HepG2 (cell line): ENCODE results near the gene FHIT. TPM values are rescaled to one million over a fixed set of nuclear protein-coding genes. Genes with fewer than 3 reads are reported as not detected.

Source experiments
- ATAC-seq: fragments of 200-7000 bp; cut with Tn5 transposase; 3 replicates; pipeline ENCODE4 v1.9.1; 2020; ENCODE audit warnings: mild to moderate bottlenecking, moderate library complexity
- BruUV-seq: library from RNA; stranded (reverse); fragments of 400-500 nt; replicated peaks from 2 replicates; lab custom pipeline; 2021; lab: Mats Ljungman, UMichigan
- CTCF ChIA-PET: fragments of 300-600 bp; formaldehyde crosslinking; extraction: SDS; loops from one replicate; lab custom pipeline; 2021; ENCODE audit warnings: low total read pairs, inconsistent platforms, low intra/inter-chr PET ratio; lab: Yijun Ruan, JAX
- POLR2A ChIA-PET: fragments of 350-600 bp; sonication (Branson Sonifier 250); formaldehyde crosslinking; loops from one replicate; lab custom pipeline; 2020; ENCODE audit warnings: antibody characterized with exemption, inconsistent platforms; lab: Yijun Ruan, JAX
- DNase-seq: peaks from one replicate; pipeline ENCODE4 v3.0.0-alpha.2; 2015; ENCODE audit warnings: low spot score
- FAIRE-seq: peaks from 3 replicates; lab custom pipeline; 2011; peaks lifted over from hg19 to GRCh38; lab: Jason Lieb, UNC
- H2AFZ ChIP-seq: one replicate; pipeline ENCODE4 v1.6.1; 2011; ENCODE audit warnings: low read length, inconsistent platforms
- H3K27ac ChIP-seq: fragments of 300-600 bp; 3 replicates; pipeline ENCODE4 v1.8.0; 2011; ENCODE audit warnings: mixed run types, mild to moderate bottlenecking, mixed read lengths, low read length, inconsistent platforms; ENCODE audit not compliant: insufficient read depth; ENCODE audit errors: extremely low read length
- H3K27me3 ChIP-seq, 2 experiments: fragments of 200-600 bp in 1 of 2; 2 replicates in 1 of 2; 3 replicates in 1 of 2; pipeline versions ENCODE4 v1.6.0 to v1.8.0; 2011; ENCODE audit warnings: low read length in 2 of 2, mild to moderate bottlenecking in 2 of 2, moderate library complexity in 2 of 2, inconsistent platforms in 1 of 2; ENCODE audit not compliant: insufficient read depth in 2 of 2, control insufficient read depth in 1 of 2
- H3K36me3 ChIP-seq, 2 experiments: fragments of 200-600 bp in 1 of 2; replicated peaks in 1 of 2; 2 replicates in 1 of 2; 3 replicates in 1 of 2; pipeline versions ENCODE4 v1.5.1 to v1.8.0; 2011; ENCODE audit warnings: low read length in 2 of 2, inconsistent platforms in 1 of 2; ENCODE audit not compliant: insufficient read depth in 2 of 2, control insufficient read depth in 1 of 2
- H3K4me1 ChIP-seq: 2 replicates; pipeline ENCODE4 v1.5.1; 2012; ENCODE audit warnings: low read length, inconsistent platforms; ENCODE audit not compliant: insufficient read depth
- H3K4me2 ChIP-seq: 2 replicates; pipeline ENCODE4 v1.6.0; 2011; ENCODE audit warnings: low read depth, low read length, inconsistent platforms
- H3K4me3 ChIP-seq, 3 experiments: fragments of 200-600 bp in 1 of 3; sonication (generic), shearing (Covaris generic) in 1 of 3; replicated peaks in 1 of 3; 2 replicates each; pipeline ENCODE4 v1.5.1; 2011 to 2016; ENCODE audit warnings: low read length in 3 of 3, inconsistent platforms in 2 of 3, low read depth in 2 of 3, mild to moderate bottlenecking in 2 of 3, control low read depth in 1 of 3, mixed read lengths in 1 of 3; ENCODE audit not compliant: insufficient read depth in 1 of 3
- H3K79me2 ChIP-seq: one replicate; pipeline ENCODE4 v1.6.1; 2011; ENCODE audit warnings: low read length, inconsistent platforms; ENCODE audit not compliant: insufficient read depth
- H3K9ac ChIP-seq: 2 replicates; pipeline ENCODE4 v1.6.0; 2011; ENCODE audit warnings: mild to moderate bottlenecking, low read depth, low read length, inconsistent platforms; ENCODE audit not compliant: insufficient read depth
- H3K9me3 ChIP-seq: 2 replicates; pipeline ENCODE4 v1.5.1; 2012; ENCODE audit warnings: mild to moderate bottlenecking, low read length
- H4K20me1 ChIP-seq: 2 replicates; pipeline ENCODE4 v1.6.0; 2011; ENCODE audit warnings: inconsistent platforms, mild to moderate bottlenecking, low read length, moderate library complexity; ENCODE audit not compliant: insufficient read depth
- AHR ChIP-seq: IDR thresholded peaks from 2 replicates; pipeline ENCODE4 v1.6.1; 2018; ENCODE audit warnings: missing genetic modification reagents, missing compliant biosample characterization
- AKAP8 ChIP-seq: sonication (generic); formaldehyde crosslinking; IDR thresholded peaks from 2 replicates; pipeline ENCODE4 v1.5.1; 2020; ENCODE audit warnings: mild to moderate bottlenecking, missing genetic modification reagents
- CC2D1A ChIP-seq: sonication (generic); formaldehyde crosslinking; IDR thresholded peaks from 2 replicates; pipeline ENCODE4 v1.8.1; 2023; ENCODE audit warnings: mild to moderate bottlenecking, missing genetic modification reagents
- FOXA1 ChIP-seq, 2 experiments: fragments of 450-650 bp in 1 of 2; sonication (generic) in 1 of 2; formaldehyde crosslinking in 1 of 2; IDR thresholded peaks; 2 replicates each; pipeline versions ENCODE4 v1.4.0 to v1.6.1; 2016 to 2020; ENCODE audit warnings: missing genetic modification reagents in 1 of 2
- IRX3 ChIP-seq: sonication (generic); formaldehyde crosslinking; IDR thresholded peaks from 2 replicates; pipeline ENCODE4 v1.8.1; 2023; ENCODE audit warnings: mild to moderate bottlenecking, low read depth, missing genetic modification reagents, borderline replicate concordance
- KLF13 ChIP-seq: sonication (generic); formaldehyde crosslinking; IDR thresholded peaks from 2 replicates; pipeline ENCODE4 v1.4.0; 2020; ENCODE audit warnings: mild to moderate bottlenecking, missing genetic modification reagents
- MLLT10 ChIP-seq: sonication (generic); formaldehyde crosslinking; IDR thresholded peaks from 2 replicates; pipeline ENCODE4 v1.4.0; 2020; ENCODE audit warnings: missing genetic modification reagents
- PHF21A ChIP-seq: sonication (generic); formaldehyde crosslinking; IDR thresholded peaks from 2 replicates; pipeline ENCODE4 v1.5.0; 2020; ENCODE audit warnings: mild to moderate bottlenecking, missing genetic modification reagents
- ZC3H13 ChIP-seq: sonication (generic); formaldehyde crosslinking; IDR thresholded peaks from 2 replicates; pipeline ENCODE4 v1.8.1; 2023; ENCODE audit warnings: mild to moderate bottlenecking, missing genetic modification reagents, moderate library complexity
- ZNF768 ChIP-seq: sonication (generic); formaldehyde crosslinking; IDR thresholded peaks from 2 replicates; pipeline ENCODE4 v1.4.0; 2020; ENCODE audit warnings: missing genetic modification reagents
- WGBS: methylation state at CpG from one replicate; pipeline ENCODE4 v1.1.6; 2017; ENCODE audit warnings: low lambda C conversion rate; 5-methylcytosine and 5-hydroxymethylcytosine counted together
- in situ Hi-C: cut with HindIII; loops from 2 replicates; pipeline ENCODE4 v1.10.0; 2017; ENCODE audit warnings: low pct_unique_long_range_greater_than_20kb; ENCODE audit not compliant: extremely low pct_ligation_motif_present
- intact Hi-C: fragments of 100-400 bp; cut with micrococcal nuclease; formaldehyde crosslinking; loops from one replicate; pipeline ENCODE4 v1.10.0; 2022; ENCODE audit not compliant: unreplicated experiment
- polyA plus RNA-seq, 8 experiments: library from polyadenylated mRNA; depleted of rRNA in 3 of 8; stranded (reverse) in 7 of 8; unstranded in 1 of 8; fragments of >200 nt; fragmentation: Illumina TruSeq in 4 of 8; extraction: Trizol in 4 of 8; gene quantifications; 2 replicates each; pipeline versions ENCODE4 v1.2.1 to v1.2.3, GENCODE V29; 2011 to 2016; ENCODE audit warnings: low read depth in 4 of 8, missing spikeins in 1 of 8, mixed read lengths in 1 of 8; ENCODE audit not compliant: insufficient read depth in 1 of 8
- total RNA-seq, 5 experiments: library from RNA; depleted of rRNA; stranded (reverse); fragments of >200 nt; fragmentation: Illumina TruSeq; extraction: Trizol; gene quantifications; 2 replicates each; pipeline ENCODE4 v1.2.3, GENCODE V29; 2016; ENCODE audit warnings: low read depth in 1 of 5
- TF ChIP-seq, protein P1 (sequence below): sonication (generic); formaldehyde crosslinking; IDR thresholded peaks from 2 replicates; pipeline ENCODE4 v1.4.0; 2020; ENCODE audit warnings: mild to moderate bottlenecking, missing genetic modification reagents
- TF ChIP-seq, protein P2 (sequence below): sonication (generic); formaldehyde crosslinking; IDR thresholded peaks from 2 replicates; pipeline ENCODE4 v1.4.0; 2020; ENCODE audit warnings: mild to moderate bottlenecking, missing genetic modification reagents
- TF ChIP-seq, protein P3 (sequence below): sonication (generic); formaldehyde crosslinking; IDR thresholded peaks from 2 replicates; pipeline ENCODE4 v1.5.1; 2020; ENCODE audit warnings: missing genetic modification reagents, mild to moderate bottlenecking, borderline replicate concordance
- TF ChIP-seq, protein P4 (sequence below): sonication (generic); formaldehyde crosslinking; IDR thresholded peaks from 2 replicates; pipeline ENCODE4 v1.5.0; 2020; ENCODE audit warnings: missing genetic modification reagents

Gene FHIT
- total and polyA plus RNA-seq, 2 of the 13 experiments (the other 11 are each of a cell fraction or from before 2014, with no cell fraction given): 4.0 to 4.6 TPM

DNA sequence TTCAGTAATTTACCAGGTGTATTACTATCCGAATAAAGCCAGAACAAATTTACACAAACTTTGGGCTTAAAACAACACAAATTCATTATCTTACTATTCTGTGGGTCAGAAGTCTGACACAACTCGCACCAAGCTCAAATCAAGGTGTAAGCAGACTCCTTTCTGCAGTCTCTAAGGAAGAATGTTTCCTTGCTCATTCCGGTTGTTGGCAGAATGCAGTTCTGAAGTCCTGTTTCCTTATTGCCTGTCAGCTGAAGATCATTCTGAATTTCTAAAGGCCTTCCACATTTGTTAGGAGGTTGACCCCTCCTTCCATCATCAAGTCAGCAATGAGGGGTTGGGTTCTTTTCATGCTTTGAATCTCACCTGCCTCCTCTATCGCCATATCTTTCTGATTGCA lies 183.2 kb downstream of the FHIT start:
- POLR2A ChIA-PET: no interaction called here
- intact Hi-C loops: no loop called here
- WGBS: 84% methylated on average over 4 of the region's 4 CpGs

DNA sequence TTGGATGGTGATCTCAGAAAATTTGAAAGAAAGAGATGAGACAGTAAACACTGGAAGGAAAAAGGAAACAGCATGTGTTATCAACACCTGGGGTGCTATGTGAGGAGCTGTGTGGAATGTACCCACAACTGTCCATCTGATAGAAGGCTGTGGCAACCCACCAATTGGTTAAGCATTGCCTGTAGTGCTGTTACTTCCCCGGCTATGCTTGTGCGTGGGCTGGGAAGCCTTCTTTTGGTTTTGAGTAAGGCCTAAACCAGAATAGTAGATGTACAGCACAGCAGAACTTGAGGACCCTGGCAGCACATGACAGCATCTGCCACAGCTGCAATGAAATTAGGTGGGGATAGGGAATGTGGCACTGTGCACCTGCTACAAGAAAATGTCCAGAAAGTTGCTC lies 184.5 kb downstream of the FHIT start:
- no TSS peak for BruUV-seq
- Histone ChIP-seq H3K9ac (no peak overlapping the region), H4K20me1 (no peaks in the 10 kb centered on the region), H3K4me2 (no peak overlapping the region), H3K27ac (no peak overlapping the region), H3K9me3 (no peaks in the 10 kb centered on the region), H3K79me2 (no peaks in the 10 kb centered on the region), H2AFZ (no peak overlapping the region), H3K4me1 (no peaks in the 10 kb centered on the region), H3K27me3 (no peaks in the 10 kb centered on the region), H3K4me3 (no peak overlapping the region), H3K36me3 (no peaks in the 10 kb centered on the region)
- ChIA-PET POLR2A (no interaction called here), CTCF (no interaction called here)
- no peak for FAIRE-seq
- DNase-seq: no peak
- no peak for ATAC-seq
- in situ Hi-C loops (no loop called here), intact Hi-C loops (no loop called here)
- 80% methylated on average over 2 of the region's 2 CpGs for WGBS
- TF ChIP-seq, protein P1, sequence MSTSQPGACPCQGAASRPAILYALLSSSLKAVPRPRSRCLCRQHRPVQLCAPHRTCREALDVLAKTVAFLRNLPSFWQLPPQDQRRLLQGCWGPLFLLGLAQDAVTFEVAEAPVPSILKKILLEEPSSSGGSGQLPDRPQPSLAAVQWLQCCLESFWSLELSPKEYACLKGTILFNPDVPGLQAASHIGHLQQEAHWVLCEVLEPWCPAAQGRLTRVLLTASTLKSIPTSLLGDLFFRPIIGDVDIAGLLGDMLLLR (CRISPR knock-in tag): no peak
- TF ChIP-seq MLLT10 (CRISPR knock-in tag) (no peak), PHF21A (CRISPR knock-in tag) (no peak), ZNF768 (CRISPR knock-in tag) (no peak), AKAP8 (CRISPR knock-in tag) (no peak), ZC3H13 (CRISPR knock-in tag) (no peak), KLF13 (CRISPR knock-in tag) (no peak)
- TF ChIP-seq, protein P2, sequence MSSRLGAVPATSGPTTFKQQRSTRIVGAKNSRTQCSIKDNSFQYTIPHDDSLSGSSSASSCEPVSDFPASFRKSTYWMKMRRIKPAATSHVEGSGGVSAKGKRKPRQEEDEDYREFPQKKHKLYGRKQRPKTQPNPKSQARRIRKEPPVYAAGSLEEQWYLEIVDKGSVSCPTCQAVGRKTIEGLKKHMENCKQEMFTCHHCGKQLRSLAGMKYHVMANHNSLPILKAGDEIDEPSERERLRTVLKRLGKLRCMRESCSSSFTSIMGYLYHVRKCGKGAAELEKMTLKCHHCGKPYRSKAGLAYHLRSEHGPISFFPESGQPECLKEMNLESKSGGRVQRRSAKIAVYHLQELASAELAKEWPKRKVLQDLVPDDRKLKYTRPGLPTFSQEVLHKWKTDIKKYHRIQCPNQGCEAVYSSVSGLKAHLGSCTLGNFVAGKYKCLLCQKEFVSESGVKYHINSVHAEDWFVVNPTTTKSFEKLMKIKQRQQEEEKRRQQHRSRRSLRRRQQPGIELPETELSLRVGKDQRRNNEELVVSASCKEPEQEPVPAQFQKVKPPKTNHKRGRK (CRISPR knock-in tag): no peak
- TF ChIP-seq, protein P3, sequence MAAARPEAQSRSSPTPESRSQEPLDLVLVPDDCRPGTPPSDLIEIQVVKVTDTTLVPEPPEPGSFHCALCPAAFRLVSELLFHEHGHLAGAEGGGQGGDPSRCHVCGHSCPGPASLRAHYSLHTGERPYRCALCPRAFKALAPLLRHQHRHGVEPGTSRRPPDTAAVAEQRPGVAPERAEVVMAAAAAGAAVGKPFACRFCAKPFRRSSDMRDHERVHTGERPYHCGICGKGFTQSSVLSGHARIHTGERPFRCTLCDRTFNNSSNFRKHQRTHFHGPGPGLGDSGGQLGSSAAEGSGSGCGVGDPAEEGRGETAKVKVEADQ (CRISPR knock-in tag): no peak

More for the DNA sequence above, 183.2 kb downstream of the FHIT start:
- FAIRE-seq (no peak), DNase-seq (no peak), ATAC-seq (no peak)
- Histone ChIP-seq H3K4me3 (no peak overlapping the region), H3K9ac (no peak overlapping the region), H3K79me2 (no peaks in the 10 kb centered on the region), H3K27me3 (no peaks in the 10 kb centered on the region), H3K4me1 (no peaks in the 10 kb centered on the region), H3K27ac (no peak overlapping the region), H3K4me2 (no peak overlapping the region), H4K20me1 (no peaks in the 10 kb centered on the region), H2AFZ (no peak overlapping the region), H3K36me3 (no peaks in the 10 kb centered on the region), H3K9me3 (no peaks in the 10 kb centered on the region)
- TF ChIP-seq AHR (CRISPR knock-in tag) (no peak), FOXA1 (IDR thresholded peaks at IDR 0.05) (no peak), FOXA1 (CRISPR knock-in tag; IDR thresholded peaks at IDR 0.05) (no peak), CC2D1A (CRISPR knock-in tag) (no peak), IRX3 (CRISPR knock-in tag) (no peak)
- TF ChIP-seq, protein P4, sequence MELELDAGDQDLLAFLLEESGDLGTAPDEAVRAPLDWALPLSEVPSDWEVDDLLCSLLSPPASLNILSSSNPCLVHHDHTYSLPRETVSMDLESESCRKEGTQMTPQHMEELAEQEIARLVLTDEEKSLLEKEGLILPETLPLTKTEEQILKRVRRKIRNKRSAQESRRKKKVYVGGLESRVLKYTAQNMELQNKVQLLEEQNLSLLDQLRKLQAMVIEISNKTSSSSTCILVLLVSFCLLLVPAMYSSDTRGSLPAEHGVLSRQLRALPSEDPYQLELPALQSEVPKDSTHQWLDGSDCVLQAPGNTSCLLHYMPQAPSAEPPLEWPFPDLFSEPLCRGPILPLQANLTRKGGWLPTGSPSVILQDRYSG: no peak
- in situ Hi-C loops: no loop called here
- CTCF ChIA-PET: no interaction called here
- no TSS peak for BruUV-seq
